ENCODE data around the gene RECQL. TPM values are rescaled to one million over a fixed set of nuclear protein-coding genes. Genes with fewer than 3 reads are reported as not detected.

The RECQL gene
- total RNA-seq, 1 donor from 2014 or later: 49.1 TPM

GRCh38 chr12:21538061-21538653, 36.7 kb upstream of the RECQL start:
- Histone ChIP-seq H3K4me2 (ENCODE audit: low read length) (no peak overlapping the region), H2AFZ (ENCODE audit: low read depth, low read length) (no peak overlapping the region), H3K79me2 (ENCODE audit: insufficient read depth, low read length) (no peaks in the 10 kb centered on the region), H3K4me3 (ENCODE audit: insufficient read depth, low read depth, low read length) (no peak overlapping the region), H3K36me3 (ENCODE audit: insufficient read depth, low read length) (no peaks in the 10 kb centered on the region), H3K4me1 (ENCODE audit: insufficient read depth, low read length) (no peaks in the 10 kb centered on the region), H3K27ac (ENCODE audit: low read depth, low read length) (no peak overlapping the region), H4K20me1 (ENCODE audit: insufficient read depth, low read length) (no peaks in the 10 kb centered on the region), H3K27me3 (ENCODE audit: insufficient read depth, low read length) (no peaks in the 10 kb centered on the region), H3K9me3 (ENCODE audit: insufficient read depth, low read depth, low read length) (no peaks in the 10 kb centered on the region), H3K9ac (ENCODE audit: low read length) (no peak overlapping the region)
- TF ChIP-seq, protein P1, sequence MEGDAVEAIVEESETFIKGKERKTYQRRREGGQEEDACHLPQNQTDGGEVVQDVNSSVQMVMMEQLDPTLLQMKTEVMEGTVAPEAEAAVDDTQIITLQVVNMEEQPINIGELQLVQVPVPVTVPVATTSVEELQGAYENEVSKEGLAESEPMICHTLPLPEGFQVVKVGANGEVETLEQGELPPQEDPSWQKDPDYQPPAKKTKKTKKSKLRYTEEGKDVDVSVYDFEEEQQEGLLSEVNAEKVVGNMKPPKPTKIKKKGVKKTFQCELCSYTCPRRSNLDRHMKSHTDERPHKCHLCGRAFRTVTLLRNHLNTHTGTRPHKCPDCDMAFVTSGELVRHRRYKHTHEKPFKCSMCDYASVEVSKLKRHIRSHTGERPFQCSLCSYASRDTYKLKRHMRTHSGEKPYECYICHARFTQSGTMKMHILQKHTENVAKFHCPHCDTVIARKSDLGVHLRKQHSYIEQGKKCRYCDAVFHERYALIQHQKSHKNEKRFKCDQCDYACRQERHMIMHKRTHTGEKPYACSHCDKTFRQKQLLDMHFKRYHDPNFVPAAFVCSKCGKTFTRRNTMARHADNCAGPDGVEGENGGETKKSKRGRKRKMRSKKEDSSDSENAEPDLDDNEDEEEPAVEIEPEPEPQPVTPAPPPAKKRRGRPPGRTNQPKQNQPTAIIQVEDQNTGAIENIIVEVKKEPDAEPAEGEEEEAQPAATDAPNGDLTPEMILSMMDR (IDR thresholded peaks at IDR 0.05; ENCODE audit: insufficient read depth, low read depth, low read length): no peak
- no peak for TF ChIP-seq EZH2 (IDR thresholded peaks at IDR 0.05; ENCODE audit: insufficient read depth, low read length)
- H3K9me3 Mint-ChIP-seq (ENCODE audit: unreplicated experiment): no peaks in the 10 kb centered on the region
- H3K4me3 Mint-ChIP-seq (ENCODE audit: unreplicated experiment): no peak overlapping the region
- DNase-seq (ENCODE audit: low read depth): no peak
- H3K4me1 Mint-ChIP-seq (ENCODE audit: low read depth, unreplicated experiment): no peaks in the 10 kb centered on the region
- FAIRE-seq: no peak
- H3K27me3 Mint-ChIP-seq (ENCODE audit: low read depth, unreplicated experiment): no peaks in the 10 kb centered on the region
- no peak overlapping the region for H3K27ac Mint-ChIP-seq (ENCODE audit: unreplicated experiment)
- peaks cover 4% of the 10 kb centered on the region for H3K36me3 Mint-ChIP-seq (ENCODE audit: low read depth, unreplicated experiment)

DNA sequence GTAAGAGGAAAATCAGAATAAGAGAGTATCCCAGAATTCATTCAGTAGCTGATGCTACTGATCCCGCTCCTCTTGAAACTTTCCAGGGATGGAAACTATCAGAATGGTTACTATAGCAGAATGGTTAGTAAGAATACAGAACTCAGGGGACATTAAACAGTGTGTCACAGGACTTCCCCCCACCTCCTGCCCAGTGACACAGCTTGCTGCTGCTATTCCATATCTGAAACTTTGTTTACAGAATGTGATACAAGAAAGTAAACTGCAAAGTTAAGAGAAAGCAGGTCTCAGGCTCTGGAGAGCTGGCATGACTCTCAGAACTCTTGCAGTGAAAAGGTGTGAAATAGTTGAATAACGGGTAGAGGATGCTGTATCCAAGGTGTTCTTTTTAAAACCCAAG, 28.0 kb upstream of the RECQL start:
- Histone ChIP-seq H4K20me1 (ENCODE audit: insufficient read depth, low read length) (no peaks in the 10 kb centered on the region), H3K79me2 (ENCODE audit: insufficient read depth, low read length) (no peaks in the 10 kb centered on the region), H2AFZ (ENCODE audit: low read depth, low read length) (no peak overlapping the region), H3K4me2 (ENCODE audit: low read length) (no peak overlapping the region), H3K36me3 (ENCODE audit: insufficient read depth, low read length) (no peaks in the 10 kb centered on the region), H3K4me1 (ENCODE audit: insufficient read depth, low read length) (peaks cover 3% of the 10 kb centered on the region), H3K27me3 (ENCODE audit: insufficient read depth, low read length) (no peaks in the 10 kb centered on the region), H3K9me3 (ENCODE audit: insufficient read depth, low read depth, low read length) (no peaks in the 10 kb centered on the region), H3K4me3 (ENCODE audit: insufficient read depth, low read depth, low read length) (no peak overlapping the region), H3K27ac (ENCODE audit: low read depth, low read length) (no peak overlapping the region), H3K9ac (ENCODE audit: low read length) (no peak overlapping the region)
- Mint-ChIP-seq H3K27me3 (ENCODE audit: low read depth, unreplicated experiment) (no peaks in the 10 kb centered on the region), H3K9me3 (ENCODE audit: unreplicated experiment) (no peaks in the 10 kb centered on the region), H3K27ac (ENCODE audit: unreplicated experiment) (no peak overlapping the region), H3K4me1 (ENCODE audit: low read depth, unreplicated experiment) (peaks cover 20% of the 10 kb centered on the region), H3K36me3 (ENCODE audit: low read depth, unreplicated experiment) (peaks cover 5% of the 10 kb centered on the region), H3K4me3 (ENCODE audit: unreplicated experiment) (no peak overlapping the region)
- no peak for DNase-seq (ENCODE audit: low read depth)
- TF ChIP-seq, protein P1 (IDR thresholded peaks at IDR 0.05; ENCODE audit: insufficient read depth, low read depth, low read length): no peak
- TF ChIP-seq EZH2 (IDR thresholded peaks at IDR 0.05; ENCODE audit: insufficient read depth, low read length): no peak
- no peak for FAIRE-seq

DNA sequence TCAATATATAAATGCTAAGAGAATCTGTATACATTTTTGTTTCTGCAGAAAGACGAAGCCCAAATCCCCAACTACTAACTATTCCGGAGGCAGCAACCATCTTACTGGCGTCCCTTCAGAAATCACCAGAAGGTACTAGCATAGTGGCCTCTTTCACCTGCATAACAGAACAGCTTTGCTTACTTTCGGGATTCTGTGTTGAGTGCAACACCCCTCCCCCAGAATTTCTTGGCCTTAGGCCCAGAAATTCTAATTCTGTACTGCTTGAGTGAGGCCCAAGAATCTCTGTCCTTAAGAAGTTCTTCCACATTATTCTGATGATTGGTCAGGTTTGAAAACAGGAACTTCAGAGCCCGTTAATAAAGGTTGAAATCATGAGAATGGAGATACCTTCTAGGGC, 27.5 kb upstream of the RECQL start:
- Histone ChIP-seq H2AFZ (ENCODE audit: low read depth, low read length) (no peak overlapping the region), H3K27me3 (ENCODE audit: insufficient read depth, low read length) (no peaks in the 10 kb centered on the region), H3K79me2 (ENCODE audit: insufficient read depth, low read length) (no peaks in the 10 kb centered on the region), H3K4me3 (ENCODE audit: insufficient read depth, low read depth, low read length) (no peak overlapping the region), H3K36me3 (ENCODE audit: insufficient read depth, low read length) (no peaks in the 10 kb centered on the region), H3K9ac (ENCODE audit: low read length) (no peak overlapping the region), H3K4me1 (ENCODE audit: insufficient read depth, low read length) (peaks cover 3% of the 10 kb centered on the region), H3K27ac (ENCODE audit: low read depth, low read length) (no peak overlapping the region), H4K20me1 (ENCODE audit: insufficient read depth, low read length) (no peaks in the 10 kb centered on the region), H3K9me3 (ENCODE audit: insufficient read depth, low read depth, low read length) (no peaks in the 10 kb centered on the region), H3K4me2 (ENCODE audit: low read length) (no peak overlapping the region)
- H3K9me3 Mint-ChIP-seq (ENCODE audit: unreplicated experiment): no peaks in the 10 kb centered on the region
- H3K27ac Mint-ChIP-seq (ENCODE audit: unreplicated experiment): no peak overlapping the region
- H3K36me3 Mint-ChIP-seq (ENCODE audit: low read depth, unreplicated experiment): peaks cover 2% of the 10 kb centered on the region
- H3K4me3 Mint-ChIP-seq (ENCODE audit: unreplicated experiment): peak overlapping the region; percentile 87
- no peak for TF ChIP-seq EZH2 (IDR thresholded peaks at IDR 0.05; ENCODE audit: insufficient read depth, low read length)
- TF ChIP-seq, protein P1 (IDR thresholded peaks at IDR 0.05; ENCODE audit: insufficient read depth, low read depth, low read length): no peak
- FAIRE-seq: no peak
- no peak for DNase-seq (ENCODE audit: low read depth)
- peaks cover 21% of the 10 kb centered on the region for H3K4me1 Mint-ChIP-seq (ENCODE audit: low read depth, unreplicated experiment)
- H3K27me3 Mint-ChIP-seq (ENCODE audit: low read depth, unreplicated experiment): no peaks in the 10 kb centered on the region

Data from astrocyte (in vitro differentiated cells and primary cell).